Subcutaneous adipose tissue (tissue), 4 donors: ENCODE results near the gene PKLR. TPM values are rescaled to one million over a fixed set of nuclear protein-coding genes. Genes with fewer than 3 reads are reported as not detected.

ENCODE experiments used
- CTCF ChIP-seq: fragments of 450-650 bp; IDR thresholded peaks from one replicate; pipeline ENCODE4 v1.5.1; 2016; ENCODE audit warnings: low read depth, mild to moderate bottlenecking, control low read depth, antibody characterized with exemption, moderate library complexity
- total RNA-seq, 4 donors: library from RNA; depleted of rRNA; stranded (reverse); fragments of >200 nt; gene quantifications; one replicate each; pipeline ENCODE4 v1.1.0, GENCODE V29; 2016

PKLR gene
- total RNA-seq, 4 donors from 2014 or later: not detected

- TF ChIP-seq CTCF: no peak
Observed at GRCh38 chr1:155268630-155269029, 32.6 kb downstream of the PKLR start.

- no peak for TF ChIP-seq CTCF
Observed at GRCh38 chr1:155267373-155267772, 33.9 kb downstream of the PKLR start.

- no peak for TF ChIP-seq CTCF
Observed at GRCh38 chr1:155266553-155266952, 34.7 kb downstream of the PKLR start.

- no peak for TF ChIP-seq CTCF
Observed at GRCh38 chr1:155263067-155263466, 38.2 kb downstream of the PKLR start.

- TF ChIP-seq CTCF: no peak
Observed at GRCh38 chr1:155261852-155262673, 39.2 kb downstream of the PKLR start, which contains the start of gene SCAMP3. TSS of gene SCAMP3 (minus strand) at chr1:155262360. CDS start at chr1:155262151, 209 bp downstream.

- TF ChIP-seq CTCF: no peak
Observed at GRCh38 chr1:155261493-155261851, 39.8 kb downstream of the PKLR start.

GRCh38 chr1:155260276-155260675 lies 41.0 kb downstream of the PKLR start:
- TF ChIP-seq CTCF: no peak
